ENCODE measurements around the gene PDE8B. TPM values are rescaled to one million over a fixed set of nuclear protein-coding genes. Genes with fewer than 3 reads are reported as not detected.

The PDE8B gene
- polyA plus RNA-seq, 1 of the 3 experiments (the other 2 are of a cell fraction), result not detected

- Histone ChIP-seq H3K9me3 (no peaks in the 10 kb centered on the region), H3K9ac (no peak overlapping the region), H3K36me3 (replicated peaks in 1 of 2; ENCODE audit: control insufficient read depth in 1 of 2, insufficient read depth in 2 of 2, low read length in 1 of 2) (no peaks in the 10 kb centered on the region), H3K4me3 (ENCODE audit: low read depth in 2 of 2, low read length in 1 of 2) (no peak overlapping the region), H3K79me2 (ENCODE audit: insufficient read depth) (no peaks in the 10 kb centered on the region), H3K27me3 (ENCODE audit: insufficient read depth) (no peaks in the 10 kb centered on the region; the same call in 1 of the 2 replicates), H2AFZ (ENCODE audit: low read depth) (no peak overlapping the region), H3F3A (replicated peaks; ENCODE audit: insufficient read depth) (no peaks in the 10 kb centered on the region), H3K4me1 (ENCODE audit: control insufficient read depth in 1 of 2, insufficient read depth in 2 of 2, low read depth in 1 of 2, low read length in 1 of 2) (peaks cover 0 to 32% of the 10 kb centered on the region in 2 experiments; a peak in 1 of 4 replicates), H3K9me2 (no peaks in the 10 kb centered on the region), H4K20me1 (ENCODE audit: insufficient read depth) (no peaks in the 10 kb centered on the region), H3K27ac (ENCODE audit: low read depth in 2 of 2, low read length in 1 of 2) (peak overlapping the region in 1 of 2 experiments; percentile 60; a peak in 1 of 4 replicates), H3K4me2 (no peak overlapping the region)
- TF ChIP-seq MXI1 (IDR thresholded peaks at IDR 0.05; ENCODE audit: low read depth, low read length), result no peak
- DNase-seq, result no peak
- 50% methylated on average over 12 of the region's 12 CpGs for WGBS (ENCODE audit: low lambda C conversion rate)
- ChIA-PET CTCF (interaction anchor here (1.3 kb wide), 1 partner anchor 9 kb away, joined by 3 read pairs; no protein-coding TSS in a partner anchor), POLR2A (no interaction called here)
Measured at GRCh38 chr5:77308154-77308960, 97.9 kb downstream of the PDE8B start.

DNA sequence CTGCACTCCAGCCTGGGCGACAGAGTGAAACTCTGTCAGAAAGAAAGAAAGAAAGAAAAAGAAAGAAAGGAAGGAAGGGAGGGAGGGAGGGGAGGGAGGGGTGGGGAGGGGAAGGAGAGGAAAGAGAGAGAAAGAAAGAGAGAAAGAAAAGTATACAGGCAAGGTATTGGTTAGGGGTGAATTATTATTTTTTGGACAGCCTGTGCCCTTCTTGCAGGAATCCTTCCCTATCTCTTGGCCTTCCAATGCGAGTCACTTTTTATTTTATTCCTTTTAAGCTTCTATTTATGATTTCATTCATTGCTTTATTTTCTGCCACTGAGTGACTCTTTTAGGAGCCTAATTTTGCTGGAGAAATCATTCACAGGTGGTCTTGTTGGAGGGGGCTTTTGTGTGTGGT is 98.7 kb downstream of the PDE8B start:
- Histone ChIP-seq H3K4me2 (no peak overlapping the region), H3K9me2 (no peaks in the 10 kb centered on the region), H3F3A (replicated peaks; ENCODE audit: insufficient read depth) (no peaks in the 10 kb centered on the region), H3K27me3 (ENCODE audit: insufficient read depth) (no peaks in the 10 kb centered on the region; the same call in 1 of the 2 replicates), H3K9ac (no peak overlapping the region), H3K36me3 (replicated peaks in 1 of 2; ENCODE audit: control insufficient read depth in 1 of 2, insufficient read depth in 2 of 2, low read length in 1 of 2) (no peaks in the 10 kb centered on the region), H4K20me1 (ENCODE audit: insufficient read depth) (no peaks in the 10 kb centered on the region), H3K27ac (ENCODE audit: low read depth in 2 of 2, low read length in 1 of 2) (no peak overlapping the region), H3K79me2 (ENCODE audit: insufficient read depth) (no peaks in the 10 kb centered on the region), H3K9me3 (no peaks in the 10 kb centered on the region), H3K4me1 (ENCODE audit: control insufficient read depth in 1 of 2, insufficient read depth in 2 of 2, low read depth in 1 of 2, low read length in 1 of 2) (peaks cover 0 to 32% of the 10 kb centered on the region in 2 experiments; a peak in 1 of 4 replicates), H2AFZ (ENCODE audit: low read depth) (no peak overlapping the region), H3K4me3 (ENCODE audit: low read depth in 2 of 2, low read length in 1 of 2) (no peak overlapping the region)
- DNase-seq, result no peak
- ChIA-PET POLR2A (no interaction called here), CTCF (interaction anchor here (1.3 kb wide), 1 partner anchor 8 kb away, joined by 3 read pairs; no protein-coding TSS in a partner anchor)
- WGBS (ENCODE audit: low lambda C conversion rate), result 75% methylated on average over 2 of the region's 2 CpGs
- TF ChIP-seq, protein P1, sequence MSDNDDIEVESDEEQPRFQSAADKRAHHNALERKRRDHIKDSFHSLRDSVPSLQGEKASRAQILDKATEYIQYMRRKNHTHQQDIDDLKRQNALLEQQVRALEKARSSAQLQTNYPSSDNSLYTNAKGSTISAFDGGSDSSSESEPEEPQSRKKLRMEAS (IDR thresholded peaks at IDR 0.05; ENCODE audit: low read depth), result no peak
- no peak for TF ChIP-seq POLR2AphosphoS5 (IDR thresholded peaks at IDR 0.05; ENCODE audit: low read depth, low read length)
- TF ChIP-seq JUND (IDR thresholded peaks at IDR 0.05), result no peak
- no peak for TF ChIP-seq NFIC (IDR thresholded peaks at IDR 0.05; ENCODE audit: borderline replicate concordance)
- no peak for TF ChIP-seq MEF2A (IDR thresholded peaks at IDR 0.05; ENCODE audit: borderline replicate concordance, low read depth)
- no peak for TF ChIP-seq EZH2phosphoT487 (IDR thresholded peaks at IDR 0.05; ENCODE audit: borderline replicate concordance, low read depth)
- TF ChIP-seq TAF1 (IDR thresholded peaks at IDR 0.05; ENCODE audit: borderline replicate concordance, low read depth, low read length), result no peak
- TF ChIP-seq CHD2 (IDR thresholded peaks at IDR 0.05; ENCODE audit: low read length, partially characterized antibody), result no peak
- no peak for TF ChIP-seq IRF3 (IDR thresholded peaks at IDR 0.05; ENCODE audit: low read depth, low read length)
- no peak for TF ChIP-seq TCF12 (IDR thresholded peaks at IDR 0.05)
- TF ChIP-seq ZBTB33 (IDR thresholded peaks at IDR 0.05; ENCODE audit: borderline replicate concordance, low read depth), result no peak
- no peak for TF ChIP-seq NRF1 (IDR thresholded peaks at IDR 0.05; ENCODE audit: low read depth, low read length)
- no peak for TF ChIP-seq PBX3 (IDR thresholded peaks at IDR 0.05)
- no peak for TF ChIP-seq TEAD4 (IDR thresholded peaks at IDR 0.05; ENCODE audit: borderline replicate concordance, insufficient read depth)
- no peak for TF ChIP-seq REST (IDR thresholded peaks at IDR 0.05; ENCODE audit: low read depth, low read length)
- no peak for TF ChIP-seq EP300 (IDR thresholded peaks at IDR 0.05; ENCODE audit: borderline replicate concordance in 1 of 2, low read depth in 1 of 2, low read length in 1 of 2)
- TF ChIP-seq GABPA (IDR thresholded peaks at IDR 0.05; ENCODE audit: low read depth), result no peak

Measured in SK-N-SH (cell line).